Measurements from ENCODE around the gene STARD5.

- TF ChIP-seq EZH2 (IDR thresholded peaks at IDR 0.05; ENCODE audit: insufficient read depth, poor library complexity, severe bottlenecking) (no peak), EZH2phosphoT487 (IDR thresholded peaks at IDR 0.05; ENCODE audit: insufficient read depth, low read depth) (no peak)
These were observed 53.8 kb downstream of the STARD5 start for GRCh38 chr15:81270188-81270587.
